AG09319 (cell line): ENCODE results near the gene RASAL2.
"Not testable (repeated sequence)": the region's sequence is repeated elsewhere in the genome, so short reads cannot be mapped to it uniquely, and the experiment has no call there.

Source experiments
- DNase-seq: peaks from one replicate; pipeline ENCODE4 v3.0.0-alpha.2; 2010; ENCODE audit warnings: low read depth; ENCODE audit errors: extremely low read depth
- TF ChIP-seq, protein P1 (sequence below): IDR thresholded peaks from 2 replicates; pipeline ENCODE4 v1.5.1; 2011; ENCODE audit warnings: low read depth, mild to moderate bottlenecking, inconsistent platforms, low read length, moderate library complexity

Gene RASAL2

DNA sequence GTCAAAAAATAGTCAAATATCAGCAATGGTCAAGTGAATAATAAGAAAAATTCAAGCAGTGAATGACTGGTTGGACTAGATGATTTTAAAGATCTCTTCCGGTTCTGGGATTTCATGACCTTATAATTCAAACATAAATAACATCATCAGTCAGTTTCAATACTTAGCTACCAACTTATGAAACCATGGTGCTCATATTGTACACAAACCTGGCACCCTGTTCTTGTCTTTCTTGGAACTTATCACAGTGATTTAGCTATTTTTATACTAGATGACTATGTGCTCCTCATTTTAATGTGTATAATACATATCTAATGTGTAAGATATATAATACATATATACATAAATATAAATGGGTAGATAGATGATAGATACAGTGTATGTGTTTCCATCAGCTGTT is 245.9 kb downstream of the RASAL2 start:
- TF ChIP-seq, protein P1, sequence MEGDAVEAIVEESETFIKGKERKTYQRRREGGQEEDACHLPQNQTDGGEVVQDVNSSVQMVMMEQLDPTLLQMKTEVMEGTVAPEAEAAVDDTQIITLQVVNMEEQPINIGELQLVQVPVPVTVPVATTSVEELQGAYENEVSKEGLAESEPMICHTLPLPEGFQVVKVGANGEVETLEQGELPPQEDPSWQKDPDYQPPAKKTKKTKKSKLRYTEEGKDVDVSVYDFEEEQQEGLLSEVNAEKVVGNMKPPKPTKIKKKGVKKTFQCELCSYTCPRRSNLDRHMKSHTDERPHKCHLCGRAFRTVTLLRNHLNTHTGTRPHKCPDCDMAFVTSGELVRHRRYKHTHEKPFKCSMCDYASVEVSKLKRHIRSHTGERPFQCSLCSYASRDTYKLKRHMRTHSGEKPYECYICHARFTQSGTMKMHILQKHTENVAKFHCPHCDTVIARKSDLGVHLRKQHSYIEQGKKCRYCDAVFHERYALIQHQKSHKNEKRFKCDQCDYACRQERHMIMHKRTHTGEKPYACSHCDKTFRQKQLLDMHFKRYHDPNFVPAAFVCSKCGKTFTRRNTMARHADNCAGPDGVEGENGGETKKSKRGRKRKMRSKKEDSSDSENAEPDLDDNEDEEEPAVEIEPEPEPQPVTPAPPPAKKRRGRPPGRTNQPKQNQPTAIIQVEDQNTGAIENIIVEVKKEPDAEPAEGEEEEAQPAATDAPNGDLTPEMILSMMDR, result no peak
- DNase-seq, result no peak

DNA sequence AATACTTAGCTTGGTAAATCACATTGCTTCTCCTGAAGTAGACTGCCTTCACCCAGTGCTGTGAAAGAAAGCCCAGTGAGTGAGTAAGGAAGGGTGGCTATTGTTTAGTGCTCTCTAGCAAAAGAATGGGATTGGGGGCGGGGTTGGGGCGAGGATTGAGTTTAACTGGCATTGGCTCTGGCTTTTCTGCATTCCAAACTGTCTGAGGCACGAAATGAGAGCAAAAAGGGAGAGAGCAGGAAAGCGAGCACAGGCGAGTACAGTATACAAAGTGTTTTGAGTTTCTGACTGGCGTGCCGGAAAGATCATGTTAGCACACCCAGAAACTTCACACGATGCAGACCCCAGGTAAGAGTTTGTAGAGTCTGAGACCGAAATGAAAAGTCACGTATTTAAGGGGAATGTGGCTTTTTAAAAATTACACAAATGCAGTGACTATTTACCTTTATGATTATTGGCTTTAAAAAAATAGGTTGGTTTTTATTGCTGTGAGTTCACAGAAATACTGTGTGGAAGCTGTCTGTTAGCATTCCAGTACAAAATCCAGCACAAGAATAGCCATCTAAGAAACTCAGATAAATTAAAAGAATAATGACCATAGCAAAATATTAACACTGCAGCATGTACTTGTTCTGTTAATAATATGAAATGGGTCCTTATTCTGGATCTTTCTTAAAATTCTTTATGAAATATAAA is 247.5 kb downstream of the RASAL2 start:
- DNase-seq, result peak; percentile 72
- TF ChIP-seq, protein P1, result no peak

DNA sequence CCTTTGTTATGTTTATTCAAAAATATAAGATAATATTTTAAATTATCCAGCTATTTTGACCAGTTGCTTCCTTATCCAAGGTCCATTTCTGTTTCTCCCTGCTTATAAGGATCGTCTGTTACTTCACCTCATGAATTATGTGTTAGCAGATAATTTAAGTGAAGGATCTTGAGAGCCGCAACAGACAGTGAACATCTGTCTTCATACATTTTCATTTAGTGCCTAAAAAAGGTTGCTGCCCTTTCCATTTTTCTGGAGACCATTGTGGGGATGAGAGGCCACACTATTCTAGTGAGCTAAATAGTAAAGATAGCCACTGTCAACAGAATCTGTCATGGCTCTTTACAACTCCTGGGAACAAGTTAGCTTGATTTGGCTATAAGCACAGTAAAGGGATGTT is 248.8 kb downstream of the RASAL2 start:
- no peak for DNase-seq
- TF ChIP-seq, protein P1, result no peak

DNA sequence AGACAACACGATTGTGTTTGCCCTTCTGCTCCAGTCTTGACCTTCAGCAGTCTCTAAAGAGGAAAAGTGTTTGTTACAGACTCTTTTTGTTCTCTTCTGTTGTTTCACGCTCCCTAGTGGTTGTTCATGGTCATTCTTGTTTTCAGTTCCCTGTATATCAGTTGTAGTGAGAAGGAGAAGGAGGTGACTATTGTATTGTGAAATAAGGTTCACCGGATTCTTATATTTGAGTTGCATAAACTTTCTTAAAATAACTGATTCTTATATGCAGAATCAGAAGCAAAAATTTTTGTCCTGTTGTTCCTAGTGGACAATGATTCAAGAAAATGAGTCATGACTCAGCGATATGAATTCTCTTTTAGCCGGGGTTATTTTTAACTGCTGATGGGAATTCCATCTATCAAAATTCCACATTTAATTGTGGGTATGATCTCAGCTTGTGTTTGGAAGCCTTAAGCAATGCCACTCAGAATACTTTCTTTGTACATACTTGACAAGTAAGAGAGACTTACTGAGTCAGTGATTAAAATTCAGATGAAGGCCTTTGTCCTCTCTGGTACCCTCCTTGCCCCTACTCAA is 250.7 kb downstream of the RASAL2 start:
- TF ChIP-seq, protein P1, result peak; percentile 64
- DNase-seq, result peak; percentile 81

DNA sequence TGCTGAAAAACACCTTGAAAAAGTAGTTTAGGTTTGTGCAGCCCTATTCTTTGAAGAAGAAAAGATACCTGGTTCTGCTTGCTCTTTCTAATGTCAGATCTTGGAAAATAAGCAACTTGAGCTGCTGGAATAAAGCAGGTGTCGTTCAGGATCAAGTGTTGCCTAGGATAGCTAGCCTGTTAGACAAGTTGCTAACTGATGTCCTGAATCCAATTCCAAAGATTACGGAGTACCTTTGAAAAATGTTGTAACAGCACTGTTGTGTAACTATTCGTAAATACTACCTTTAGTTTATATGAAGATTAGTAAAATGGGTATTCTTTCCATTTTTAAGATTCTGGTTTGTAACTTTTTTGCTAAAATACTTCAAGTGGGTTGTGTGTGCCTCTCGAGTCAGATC is 251.3 kb downstream of the RASAL2 start:
- TF ChIP-seq, protein P1, result no peak
- DNase-seq, result no peak

DNA sequence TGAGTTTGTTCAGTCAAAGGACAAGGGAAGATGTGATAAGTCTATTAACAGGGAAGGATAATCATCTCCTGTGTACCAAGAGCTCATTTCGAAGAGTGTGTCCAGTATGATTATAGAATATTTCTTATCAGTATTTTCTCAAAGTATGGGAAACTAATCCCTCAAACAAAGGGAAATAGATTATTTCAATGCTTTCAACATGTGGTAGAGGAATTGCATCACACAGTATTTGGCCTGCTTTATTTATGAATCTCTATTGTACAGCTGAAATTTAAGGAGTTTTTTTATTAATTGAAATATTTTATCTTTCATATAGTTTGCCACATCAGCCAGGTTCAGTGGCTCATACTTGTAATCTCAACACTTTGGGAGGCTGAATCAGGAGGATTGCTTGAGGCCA is 251.9 kb downstream of the RASAL2 start:
- peak; percentile 10 for DNase-seq
- TF ChIP-seq, protein P1, result no peak

DNA sequence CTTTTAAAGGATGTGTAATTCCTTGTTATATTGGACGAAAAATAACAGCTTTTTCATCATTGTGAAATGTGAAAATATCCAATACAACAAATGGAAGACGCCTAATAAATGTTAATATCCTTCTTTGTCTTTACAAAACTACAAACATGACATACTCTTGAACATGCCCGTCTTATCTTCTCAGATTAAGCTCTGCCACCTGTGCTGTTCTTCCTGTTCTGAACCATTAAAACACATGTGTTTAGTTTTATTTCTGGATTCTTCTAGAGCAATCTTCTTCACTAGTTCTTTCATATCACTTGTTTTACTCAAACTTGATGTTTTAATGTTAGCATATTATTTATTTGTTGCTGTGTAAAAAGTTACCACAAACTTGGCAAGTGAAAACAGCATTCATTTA is 255.9 kb downstream of the RASAL2 start:
- DNase-seq, result no peak
- TF ChIP-seq, protein P1, result no peak

DNA sequence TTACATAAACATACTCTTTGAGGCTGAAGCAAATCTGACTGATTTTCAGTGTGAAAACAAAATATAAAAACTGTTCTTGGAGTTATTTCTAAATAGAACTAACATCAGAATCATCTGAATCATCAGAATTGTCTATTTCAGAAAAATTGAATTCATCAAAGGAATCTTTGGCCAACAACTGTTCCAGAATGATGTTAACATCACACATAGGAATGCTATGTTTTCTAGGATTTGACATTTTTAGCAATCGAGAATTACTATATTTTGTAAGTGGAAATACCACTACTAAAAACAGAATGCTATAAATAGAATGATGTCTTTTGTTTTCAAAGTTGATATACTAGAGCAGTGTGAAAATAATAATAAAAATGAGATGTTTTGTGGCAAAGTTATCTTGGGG is 258.0 kb downstream of the RASAL2 start:
- not testable (repeated sequence) for DNase-seq
